HEK293 (cell line): ENCODE results near the gene GNLY.

Source experiments
- MYNN ChIP-seq: fragments of 450-650 bp; formaldehyde crosslinking; IDR thresholded peaks from 2 replicates; pipeline ENCODE4 v1.5.1; 2016; ENCODE audit warnings: missing biosample characterization, missing genetic modification characterization, borderline replicate concordance
- ZNF404 ChIP-seq: fragments of 450-650 bp; formaldehyde crosslinking; IDR thresholded peaks from 2 replicates; pipeline ENCODE4 v1.5.1; 2017; ENCODE audit warnings: missing biosample characterization, missing genetic modification characterization
- ZNF561 ChIP-seq: fragments of 450-650 bp; IDR thresholded peaks from 2 replicates; pipeline ENCODE4 v1.5.1; 2018; ENCODE audit warnings: missing biosample characterization, missing genetic modification characterization, borderline replicate concordance

DNA sequence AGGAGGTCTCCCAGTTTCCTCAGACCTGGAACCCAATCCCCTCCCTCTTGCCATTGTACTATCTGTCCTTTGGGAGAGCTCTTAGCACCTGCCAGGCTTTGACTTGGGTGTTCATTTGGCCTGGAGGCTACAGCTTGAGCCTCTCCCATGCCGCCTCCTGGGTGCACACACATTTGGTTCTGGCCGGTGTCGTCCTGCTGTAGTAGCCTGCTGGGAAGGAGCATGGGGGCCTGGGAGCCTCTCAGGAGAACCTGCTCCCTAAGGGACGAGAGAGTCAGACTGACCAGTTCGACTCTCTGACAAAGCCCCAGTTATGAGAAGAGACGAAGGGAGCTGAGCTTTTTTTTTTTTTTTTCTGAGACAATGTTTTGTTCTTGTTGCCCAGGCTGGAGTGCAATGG is 18.7 kb upstream of the GNLY start:
- no peak for TF ChIP-seq MYNN (tag by site-specific recombination)
- TF ChIP-seq ZNF561 (tag by site-specific recombination): no peak
- TF ChIP-seq ZNF404: no peak
